ENCODE measurements around the gene GSAP.

DNA sequence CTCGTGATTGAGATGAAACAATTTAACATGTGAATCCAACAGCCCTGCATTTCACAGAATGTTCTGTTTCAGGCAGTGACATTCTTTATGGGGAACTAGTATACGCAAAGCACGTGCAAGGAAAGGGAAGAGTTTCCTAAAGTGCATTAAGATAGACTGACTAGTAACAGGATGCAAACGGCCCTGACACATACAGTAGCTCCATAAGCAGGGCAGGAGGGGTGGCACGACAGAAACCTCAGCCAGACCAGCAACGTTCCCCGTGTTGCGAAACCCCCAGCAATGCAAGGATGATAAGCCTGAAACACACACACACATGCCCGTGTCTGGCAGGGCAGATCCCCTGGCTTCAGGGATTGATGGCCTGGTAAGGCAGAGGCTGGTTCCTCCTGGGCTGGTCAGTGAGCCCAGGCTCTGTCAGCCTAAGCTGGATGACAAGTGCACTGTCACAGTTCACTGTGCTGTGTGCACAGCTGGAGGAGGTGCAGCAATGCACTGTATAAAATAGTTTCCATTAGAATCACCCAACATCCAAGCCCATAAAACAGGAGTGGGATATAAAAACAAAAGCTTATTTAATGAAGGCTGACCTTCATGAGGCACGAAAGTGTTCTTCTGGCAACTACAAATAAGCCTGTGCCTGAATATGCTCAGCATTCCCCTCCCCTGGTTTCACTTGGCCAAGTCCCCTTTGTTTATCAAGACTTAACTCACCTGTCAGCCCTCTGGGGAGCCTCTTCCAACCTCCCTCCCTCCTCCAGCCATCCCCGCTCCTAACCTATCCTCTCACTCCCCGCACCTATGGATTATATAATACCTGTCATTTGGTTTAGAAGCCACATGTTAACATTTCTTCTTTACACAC lies 88.8 kb downstream of the GSAP start:
- TF ChIP-seq, protein P1, sequence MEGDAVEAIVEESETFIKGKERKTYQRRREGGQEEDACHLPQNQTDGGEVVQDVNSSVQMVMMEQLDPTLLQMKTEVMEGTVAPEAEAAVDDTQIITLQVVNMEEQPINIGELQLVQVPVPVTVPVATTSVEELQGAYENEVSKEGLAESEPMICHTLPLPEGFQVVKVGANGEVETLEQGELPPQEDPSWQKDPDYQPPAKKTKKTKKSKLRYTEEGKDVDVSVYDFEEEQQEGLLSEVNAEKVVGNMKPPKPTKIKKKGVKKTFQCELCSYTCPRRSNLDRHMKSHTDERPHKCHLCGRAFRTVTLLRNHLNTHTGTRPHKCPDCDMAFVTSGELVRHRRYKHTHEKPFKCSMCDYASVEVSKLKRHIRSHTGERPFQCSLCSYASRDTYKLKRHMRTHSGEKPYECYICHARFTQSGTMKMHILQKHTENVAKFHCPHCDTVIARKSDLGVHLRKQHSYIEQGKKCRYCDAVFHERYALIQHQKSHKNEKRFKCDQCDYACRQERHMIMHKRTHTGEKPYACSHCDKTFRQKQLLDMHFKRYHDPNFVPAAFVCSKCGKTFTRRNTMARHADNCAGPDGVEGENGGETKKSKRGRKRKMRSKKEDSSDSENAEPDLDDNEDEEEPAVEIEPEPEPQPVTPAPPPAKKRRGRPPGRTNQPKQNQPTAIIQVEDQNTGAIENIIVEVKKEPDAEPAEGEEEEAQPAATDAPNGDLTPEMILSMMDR (IDR thresholded peaks at IDR 0.05), result no peak
- peak; percentile 28 to 30 for TF ChIP-seq POLR2AphosphoS5 (IDR thresholded peaks at IDR 0.05; ENCODE audit: insufficient read depth in 1 of 2, low read depth in 1 of 2)
- TF ChIP-seq POLR2A (IDR thresholded peaks at IDR 0.05), result no peak
